ENCODE results near the gene NPAS3.

DNA sequence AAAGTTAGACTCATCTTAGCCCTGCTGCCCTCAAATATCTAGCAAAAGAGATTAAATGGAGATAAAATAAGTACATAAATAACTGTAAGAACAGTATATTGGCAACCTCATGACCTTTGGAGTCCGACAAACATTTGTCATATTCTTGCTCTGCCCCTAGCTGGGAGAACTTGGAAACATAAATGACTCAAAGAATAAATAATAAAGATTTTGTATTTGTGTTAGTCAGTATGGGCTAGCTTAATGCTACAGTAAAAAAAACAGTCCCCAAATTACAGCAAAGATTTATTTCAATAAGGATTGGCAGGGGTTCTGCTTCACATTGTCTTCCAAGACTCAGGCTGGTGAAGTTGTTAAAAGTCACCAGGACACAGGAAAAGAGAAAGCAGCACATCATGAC lies 791.5 kb downstream of the NPAS3 start:
- TF ChIP-seq CTCF (IDR thresholded peaks at IDR 0.05): no peak
- TF ChIP-seq POLR2A (IDR thresholded peaks at IDR 0.05): no peak
